Measurements from ENCODE around the gene PPP1R3C.

- TF ChIP-seq POLR2A (IDR thresholded peaks at IDR 0.05): no peak
- TF ChIP-seq, protein P1, sequence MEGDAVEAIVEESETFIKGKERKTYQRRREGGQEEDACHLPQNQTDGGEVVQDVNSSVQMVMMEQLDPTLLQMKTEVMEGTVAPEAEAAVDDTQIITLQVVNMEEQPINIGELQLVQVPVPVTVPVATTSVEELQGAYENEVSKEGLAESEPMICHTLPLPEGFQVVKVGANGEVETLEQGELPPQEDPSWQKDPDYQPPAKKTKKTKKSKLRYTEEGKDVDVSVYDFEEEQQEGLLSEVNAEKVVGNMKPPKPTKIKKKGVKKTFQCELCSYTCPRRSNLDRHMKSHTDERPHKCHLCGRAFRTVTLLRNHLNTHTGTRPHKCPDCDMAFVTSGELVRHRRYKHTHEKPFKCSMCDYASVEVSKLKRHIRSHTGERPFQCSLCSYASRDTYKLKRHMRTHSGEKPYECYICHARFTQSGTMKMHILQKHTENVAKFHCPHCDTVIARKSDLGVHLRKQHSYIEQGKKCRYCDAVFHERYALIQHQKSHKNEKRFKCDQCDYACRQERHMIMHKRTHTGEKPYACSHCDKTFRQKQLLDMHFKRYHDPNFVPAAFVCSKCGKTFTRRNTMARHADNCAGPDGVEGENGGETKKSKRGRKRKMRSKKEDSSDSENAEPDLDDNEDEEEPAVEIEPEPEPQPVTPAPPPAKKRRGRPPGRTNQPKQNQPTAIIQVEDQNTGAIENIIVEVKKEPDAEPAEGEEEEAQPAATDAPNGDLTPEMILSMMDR (IDR thresholded peaks at IDR 0.05): no peak
These were observed 2.9 kb downstream of the PPP1R3C start for GRCh38 chr10:91629715-91630549.
